ENCODE data around the gene MAPK13.

The MAPK13 gene

GRCh38 chr6:36141961-36142360 is 11.6 kb downstream of the MAPK13 start:
- H3K27me3 ChIP-seq (ENCODE audit: insufficient read depth, low read length, poor library complexity), result no peaks in the 10 kb centered on the region
- H3K23ac ChIP-seq (ENCODE audit: low read length), result no peak overlapping the region
- no peak overlapping the region for H4K5ac ChIP-seq (ENCODE audit: low read length)
- no peak overlapping the region for H2BK5ac ChIP-seq (ENCODE audit: low read length)
- no peak overlapping the region for H3K4me3 ChIP-seq (ENCODE audit: low read length)
- no peak overlapping the region for H3K18ac ChIP-seq (ENCODE audit: low read length)
- no peaks in the 10 kb centered on the region for H3K36me3 ChIP-seq (ENCODE audit: control insufficient read depth, insufficient read depth, low read length)
- no peak overlapping the region for H3K4me2 ChIP-seq (ENCODE audit: low read length)
- H3K4ac ChIP-seq (ENCODE audit: low read depth, low read length), result no peak overlapping the region
- H2BK15ac ChIP-seq (replicated peaks; ENCODE audit: low read depth), result no peak overlapping the region
- no peak for DNase-seq
- no peaks in the 10 kb centered on the region for H3K79me2 ChIP-seq (ENCODE audit: control insufficient read depth, insufficient read depth, low read length)
- H4K8ac ChIP-seq (ENCODE audit: low read depth, low read length), result no peak overlapping the region
- H3K27ac ChIP-seq (ENCODE audit: low read depth, low read length), result no peak overlapping the region
- no peak overlapping the region for H3K56ac ChIP-seq (ENCODE audit: low read length)
- no CpG with 5 or more reads among the region's 4 CpGs for WGBS (ENCODE audit: extremely low coverage, insufficient coverage, low lambda C conversion rate)
- H3K79me1 ChIP-seq (ENCODE audit: low read length), result no peaks in the 10 kb centered on the region
- H2BK120ac ChIP-seq (ENCODE audit: low read depth, low read length), result no peak overlapping the region
- no peak overlapping the region for H2AK5ac ChIP-seq (ENCODE audit: low read length)
- H3K9ac ChIP-seq (ENCODE audit: low read length), result no peak overlapping the region
- no peaks in the 10 kb centered on the region for H3K4me1 ChIP-seq (ENCODE audit: control insufficient read depth, low read depth, low read length)

GRCh38 chr6:36142971-36143838 is 12.9 kb downstream of the MAPK13 start:
- Histone ChIP-seq H3K79me2 (ENCODE audit: control insufficient read depth, insufficient read depth, low read length) (no peaks in the 10 kb centered on the region), H2BK5ac (ENCODE audit: low read length) (no peak overlapping the region), H3K27me3 (ENCODE audit: insufficient read depth, low read length, poor library complexity) (no peaks in the 10 kb centered on the region), H3K56ac (ENCODE audit: low read length) (no peak overlapping the region), H3K4ac (ENCODE audit: low read depth, low read length) (no peak overlapping the region), H3K27ac (ENCODE audit: low read depth, low read length) (no peak overlapping the region), H2BK15ac (replicated peaks; ENCODE audit: low read depth) (no peak overlapping the region), H4K5ac (ENCODE audit: low read length) (no peak overlapping the region), H2BK120ac (ENCODE audit: low read depth, low read length) (no peak overlapping the region), H3K4me1 (ENCODE audit: control insufficient read depth, low read depth, low read length) (no peaks in the 10 kb centered on the region), H2AK5ac (ENCODE audit: low read length) (no peak overlapping the region), H3K18ac (ENCODE audit: low read length) (no peak overlapping the region), H4K8ac (ENCODE audit: low read depth, low read length) (no peak overlapping the region), H3K79me1 (ENCODE audit: low read length) (no peaks in the 10 kb centered on the region), H3K23ac (ENCODE audit: low read length) (no peak overlapping the region), H3K4me2 (ENCODE audit: low read length) (no peak overlapping the region), H3K4me3 (ENCODE audit: low read length) (no peak overlapping the region), H3K36me3 (ENCODE audit: control insufficient read depth, insufficient read depth, low read length) (no peaks in the 10 kb centered on the region), H3K9ac (ENCODE audit: low read length) (no peak overlapping the region)
- no CpG with 5 or more reads among the region's 13 CpGs for WGBS (ENCODE audit: extremely low coverage, insufficient coverage, low lambda C conversion rate)
- DNase-seq, result no peak

GRCh38 chr6:36145495-36145894 is 15.2 kb downstream of the MAPK13 start:
- no peak overlapping the region for H2BK15ac ChIP-seq (replicated peaks; ENCODE audit: low read depth)
- H3K4me1 ChIP-seq (ENCODE audit: control insufficient read depth, low read depth, low read length), result no peaks in the 10 kb centered on the region
- no peak overlapping the region for H3K4me3 ChIP-seq (ENCODE audit: low read length)
- H3K23ac ChIP-seq (ENCODE audit: low read length), result no peak overlapping the region
- no peak overlapping the region for H3K56ac ChIP-seq (ENCODE audit: low read length)
- no peak overlapping the region for H2AK5ac ChIP-seq (ENCODE audit: low read length)
- no peak overlapping the region for H4K5ac ChIP-seq (ENCODE audit: low read length)
- no peak overlapping the region for H3K27ac ChIP-seq (ENCODE audit: low read depth, low read length)
- H3K4me2 ChIP-seq (ENCODE audit: low read length), result no peak overlapping the region
- no peak overlapping the region for H4K8ac ChIP-seq (ENCODE audit: low read depth, low read length)
- WGBS (ENCODE audit: extremely low coverage, insufficient coverage, low lambda C conversion rate), result no CpG with 5 or more reads among the region's 4 CpGs
- no peaks in the 10 kb centered on the region for H3K36me3 ChIP-seq (ENCODE audit: control insufficient read depth, insufficient read depth, low read length)
- no peak overlapping the region for H3K4ac ChIP-seq (ENCODE audit: low read depth, low read length)
- H3K79me1 ChIP-seq (ENCODE audit: low read length), result no peaks in the 10 kb centered on the region
- no peak overlapping the region for H3K18ac ChIP-seq (ENCODE audit: low read length)
- DNase-seq, result no peak
- no peaks in the 10 kb centered on the region for H3K79me2 ChIP-seq (ENCODE audit: control insufficient read depth, insufficient read depth, low read length)
- no peak overlapping the region for H3K9ac ChIP-seq (ENCODE audit: low read length)
- H3K27me3 ChIP-seq (ENCODE audit: insufficient read depth, low read length, poor library complexity), result peaks cover 3% of the 10 kb centered on the region
- H2BK120ac ChIP-seq (ENCODE audit: low read depth, low read length), result no peak overlapping the region
- no peak overlapping the region for H2BK5ac ChIP-seq (ENCODE audit: low read length)

GRCh38 chr6:36147294-36147693 is 17.0 kb downstream of the MAPK13 start:
- Histone ChIP-seq H2BK5ac (ENCODE audit: low read length) (no peak overlapping the region), H3K4me3 (ENCODE audit: low read length) (no peak overlapping the region), H3K4ac (ENCODE audit: low read depth, low read length) (no peak overlapping the region), H2AK5ac (ENCODE audit: low read length) (no peak overlapping the region), H3K56ac (ENCODE audit: low read length) (no peak overlapping the region), H4K5ac (ENCODE audit: low read length) (no peak overlapping the region), H3K18ac (ENCODE audit: low read length) (no peak overlapping the region), H4K8ac (ENCODE audit: low read depth, low read length) (no peak overlapping the region), H3K79me1 (ENCODE audit: low read length) (no peaks in the 10 kb centered on the region), H3K27ac (ENCODE audit: low read depth, low read length) (no peak overlapping the region), H3K9ac (ENCODE audit: low read length) (no peak overlapping the region), H3K4me2 (ENCODE audit: low read length) (no peak overlapping the region), H3K27me3 (ENCODE audit: insufficient read depth, low read length, poor library complexity) (peaks cover 3% of the 10 kb centered on the region), H3K36me3 (ENCODE audit: control insufficient read depth, insufficient read depth, low read length) (no peaks in the 10 kb centered on the region), H3K23ac (ENCODE audit: low read length) (no peak overlapping the region), H2BK120ac (ENCODE audit: low read depth, low read length) (no peak overlapping the region), H3K79me2 (ENCODE audit: control insufficient read depth, insufficient read depth, low read length) (no peaks in the 10 kb centered on the region), H2BK15ac (replicated peaks; ENCODE audit: low read depth) (no peak overlapping the region), H3K4me1 (ENCODE audit: control insufficient read depth, low read depth, low read length) (no peaks in the 10 kb centered on the region)
- WGBS (ENCODE audit: extremely low coverage, insufficient coverage, low lambda C conversion rate), result no CpG with 5 or more reads among the region's 3 CpGs
- no peak for DNase-seq

- Histone ChIP-seq H3K9ac (ENCODE audit: low read length) (no peak overlapping the region), H3K4me1 (ENCODE audit: control insufficient read depth, low read depth, low read length) (no peaks in the 10 kb centered on the region), H4K5ac (ENCODE audit: low read length) (no peak overlapping the region), H2BK5ac (ENCODE audit: low read length) (no peak overlapping the region), H3K79me2 (ENCODE audit: control insufficient read depth, insufficient read depth, low read length) (no peaks in the 10 kb centered on the region), H3K79me1 (ENCODE audit: low read length) (no peaks in the 10 kb centered on the region), H3K36me3 (ENCODE audit: control insufficient read depth, insufficient read depth, low read length) (no peaks in the 10 kb centered on the region), H3K27me3 (ENCODE audit: insufficient read depth, low read length, poor library complexity) (peaks cover 3% of the 10 kb centered on the region), H3K56ac (ENCODE audit: low read length) (no peak overlapping the region), H3K18ac (ENCODE audit: low read length) (no peak overlapping the region), H2BK120ac (ENCODE audit: low read depth, low read length) (no peak overlapping the region), H3K4me3 (ENCODE audit: low read length) (no peak overlapping the region), H2AK5ac (ENCODE audit: low read length) (no peak overlapping the region), H2BK15ac (replicated peaks; ENCODE audit: low read depth) (no peak overlapping the region), H3K4ac (ENCODE audit: low read depth, low read length) (no peak overlapping the region), H3K23ac (ENCODE audit: low read length) (no peak overlapping the region), H4K8ac (ENCODE audit: low read depth, low read length) (no peak overlapping the region), H3K27ac (ENCODE audit: low read depth, low read length) (no peak overlapping the region), H3K4me2 (ENCODE audit: low read length) (no peak overlapping the region)
- DNase-seq, result no peak
Observed at GRCh38 chr6:36149476-36149875, 19.2 kb downstream of the MAPK13 start.

GRCh38 chr6:36150283-36150682 is 20.0 kb downstream of the MAPK13 start:
- no peak overlapping the region for H2BK120ac ChIP-seq (ENCODE audit: low read depth, low read length)
- H3K4me3 ChIP-seq (ENCODE audit: low read length), result no peak overlapping the region
- H3K4ac ChIP-seq (ENCODE audit: low read depth, low read length), result no peak overlapping the region
- no peak overlapping the region for H3K27ac ChIP-seq (ENCODE audit: low read depth, low read length)
- H4K5ac ChIP-seq (ENCODE audit: low read length), result no peak overlapping the region
- no peaks in the 10 kb centered on the region for H3K4me1 ChIP-seq (ENCODE audit: control insufficient read depth, low read depth, low read length)
- H3K23ac ChIP-seq (ENCODE audit: low read length), result no peak overlapping the region
- H2BK5ac ChIP-seq (ENCODE audit: low read length), result no peak overlapping the region
- H2BK15ac ChIP-seq (replicated peaks; ENCODE audit: low read depth), result no peak overlapping the region
- peaks cover 3% of the 10 kb centered on the region for H3K27me3 ChIP-seq (ENCODE audit: insufficient read depth, low read length, poor library complexity)
- no peak overlapping the region for H4K8ac ChIP-seq (ENCODE audit: low read depth, low read length)
- no peaks in the 10 kb centered on the region for H3K79me1 ChIP-seq (ENCODE audit: low read length)
- DNase-seq, result no peak
- H3K36me3 ChIP-seq (ENCODE audit: control insufficient read depth, insufficient read depth, low read length), result no peaks in the 10 kb centered on the region
- no peak overlapping the region for H3K9ac ChIP-seq (ENCODE audit: low read length)
- no peak overlapping the region for H3K4me2 ChIP-seq (ENCODE audit: low read length)
- no peaks in the 10 kb centered on the region for H3K79me2 ChIP-seq (ENCODE audit: control insufficient read depth, insufficient read depth, low read length)
- no CpG with 5 or more reads among the region's 3 CpGs for WGBS (ENCODE audit: extremely low coverage, insufficient coverage, low lambda C conversion rate)
- no peak overlapping the region for H3K18ac ChIP-seq (ENCODE audit: low read length)
- no peak overlapping the region for H2AK5ac ChIP-seq (ENCODE audit: low read length)
- no peak overlapping the region for H3K56ac ChIP-seq (ENCODE audit: low read length)
